HepG2 (cell line): ENCODE data around the gene EVL. TPM values are rescaled to one million over a fixed set of nuclear protein-coding genes. Genes with fewer than 3 reads are reported as not detected.
A peak's percentile ranks its signal among the peaks of the same experiment; 100 is the strongest.

Source experiments
- ETV6 ChIP-seq: sonication (generic); formaldehyde crosslinking; conservative IDR thresholded peaks from 2 replicates; pipeline ENCODE4 v1.4.0; 2020; ENCODE audit warnings: missing genetic modification reagents
- FUBP1 ChIP-seq: sonication (generic); formaldehyde crosslinking; IDR thresholded peaks from 2 replicates; pipeline ENCODE4 v1.5.1; 2020; ENCODE audit warnings: missing genetic modification reagents, mild to moderate bottlenecking, borderline replicate concordance
- HNF1A ChIP-seq, 2 experiments: sonication (generic) in 1 of 2; formaldehyde crosslinking in 1 of 2; IDR thresholded peaks; 2 replicates each; pipeline versions ENCODE4 v1.4.0 to v1.6.1; 2016 to 2020; ENCODE audit warnings: borderline replicate concordance in 1 of 2, low read depth in 1 of 2, mild to moderate bottlenecking in 1 of 2, missing genetic modification reagents in 1 of 2
- IRF9 ChIP-seq: sonication (generic); formaldehyde crosslinking; IDR thresholded peaks from 2 replicates; pipeline ENCODE4 v1.8.0; 2022; ENCODE audit warnings: missing genetic modification reagents, mild to moderate bottlenecking, borderline replicate concordance
- MEIS2 ChIP-seq: sonication (generic); formaldehyde crosslinking; IDR thresholded peaks from 2 replicates; pipeline ENCODE4 v1.9.0; 2021; ENCODE audit warnings: mild to moderate bottlenecking, missing genetic modification reagents
- PHF5A ChIP-seq: IDR thresholded peaks from one replicate; pipeline ENCODE4 v1.6.1; 2018; ENCODE audit warnings: low read depth, missing genetic modification reagents; ENCODE audit not compliant: unreplicated experiment
- PITX1 ChIP-seq: sonication (generic); formaldehyde crosslinking; IDR thresholded peaks from 2 replicates; pipeline ENCODE4 v1.5.1; 2020; ENCODE audit warnings: mild to moderate bottlenecking, missing genetic modification reagents
- SAP130 ChIP-seq: IDR thresholded peaks from 2 replicates; pipeline ENCODE4 v1.6.1; 2016; ENCODE audit warnings: low read depth
- THRA ChIP-seq: sonication (generic); formaldehyde crosslinking; IDR thresholded peaks from 2 replicates; pipeline ENCODE4 v1.4.0; 2020; ENCODE audit warnings: missing genetic modification reagents, borderline replicate concordance
- TP53 ChIP-seq: sonication (generic); formaldehyde crosslinking; conservative IDR thresholded peaks from 2 replicates; pipeline ENCODE4 v1.4.0; 2020; ENCODE audit warnings: missing genetic modification reagents
- ZBTB20 ChIP-seq: sonication (generic); formaldehyde crosslinking; IDR thresholded peaks from 2 replicates; pipeline ENCODE4 v1.8.1; 2023; ENCODE audit warnings: missing genetic modification reagents, low read depth, mild to moderate bottlenecking, borderline replicate concordance
- polyA plus RNA-seq, 8 experiments: library from polyadenylated mRNA; depleted of rRNA in 3 of 8; stranded (reverse) in 7 of 8; unstranded in 1 of 8; fragments of >200 nt; fragmentation: Illumina TruSeq in 4 of 8; extraction: Trizol in 4 of 8; gene quantifications; 2 replicates each; pipeline versions ENCODE4 v1.2.1 to v1.2.3, GENCODE V29; 2011 to 2016; ENCODE audit warnings: low read depth in 4 of 8, missing spikeins in 1 of 8, mixed read lengths in 1 of 8; ENCODE audit not compliant: insufficient read depth in 1 of 8
- total RNA-seq, 5 experiments: library from RNA; depleted of rRNA; stranded (reverse); fragments of >200 nt; fragmentation: Illumina TruSeq; extraction: Trizol; gene quantifications; 2 replicates each; pipeline ENCODE4 v1.2.3, GENCODE V29; 2016; ENCODE audit warnings: low read depth in 1 of 5

Gene EVL
- total and polyA plus RNA-seq, 2 of the 13 experiments (the other 11 are each of a cell fraction or from before 2014, with no cell fraction given), result 15.1 to 31.2 TPM

GRCh38 chr14:100144996-100145646 lies 79.9 kb downstream of the EVL start (continued):
- TF ChIP-seq IRF9 (CRISPR knock-in tag), result peak; percentile 82; the same call in 1 of the 2 replicates
- TF ChIP-seq MEIS2, result peak; percentile 35; the same call in 1 of the 2 replicates
- no peak for TF ChIP-seq FUBP1 (CRISPR knock-in tag)
- peak; percentile 74 for TF ChIP-seq SAP130 (CRISPR knock-in tag)
- TF ChIP-seq ZBTB20, result peak; percentile 75; the same call in 1 of the 2 replicates
- TF ChIP-seq TP53 (CRISPR knock-in tag), result 0 out of 2 replicates have a peak, but pooled peaks have one; percentile 8
- TF ChIP-seq PHF5A, result peak; percentile 46
- TF ChIP-seq THRA (CRISPR knock-in tag), result peak; percentile 49
- TF ChIP-seq ETV6 (CRISPR knock-in tag), result no peak
- no peak for TF ChIP-seq HNF1A (IDR thresholded peaks at IDR 0.05; ENCODE audit: low read depth)
- peak; percentile 60 for TF ChIP-seq HNF1A (CRISPR knock-in tag; IDR thresholded peaks at IDR 0.05; ENCODE audit: borderline replicate concordance)
- peak; percentile 47; the same call in 1 of the 2 replicates for TF ChIP-seq PITX1 (CRISPR knock-in tag)
